Islet of Langerhans (tissue), 1 donor: Measurements from ENCODE around the gene CRB3.
A peak's percentile ranks its signal among the peaks of the same experiment; 100 is the strongest.

Source experiments
- FAIRE-seq: peaks from one replicate; lab custom pipeline; 2011; peaks lifted over from hg19 to GRCh38; lab: Jason Lieb, UNC

CRB3 gene

GRCh38 chr19:6433165-6433564 is 30.9 kb upstream of the CRB3 start:
- FAIRE-seq, result no peak

GRCh38 chr19:6433663-6434062 is 30.4 kb upstream of the CRB3 start, which contains the start of gene SLC25A41:
TSS of gene SLC25A41 (minus strand) at chr19:6433763. CDS start at chr19:6433693, 70 bp downstream.
- no peak for FAIRE-seq

GRCh38 chr19:6439743-6440142 is 24.3 kb upstream of the CRB3 start:
- FAIRE-seq, result no peak

DNA sequence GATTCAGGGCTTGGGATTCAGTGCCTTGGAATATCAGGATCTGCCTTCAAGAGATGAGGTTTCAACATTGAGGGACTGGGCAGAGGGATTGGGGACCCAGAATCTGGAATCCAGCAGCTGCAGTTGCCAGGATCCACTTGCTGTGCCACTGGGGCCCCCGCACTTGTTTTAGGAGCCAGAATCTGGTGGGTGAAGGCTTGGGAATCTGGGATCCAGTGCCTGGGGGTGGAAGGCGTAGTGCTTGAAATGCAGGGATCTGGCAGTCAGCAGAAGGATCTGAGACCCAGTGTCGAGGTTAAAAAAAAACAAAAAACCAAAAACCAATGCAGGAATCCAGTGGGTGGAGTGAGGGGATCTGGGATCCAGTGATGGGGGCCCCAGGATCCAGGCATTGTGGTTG is 23.2 kb upstream of the CRB3 start:
- no peak for FAIRE-seq

- no peak for FAIRE-seq
Measured at GRCh38 chr19:6442087-6442688, 21.9 kb upstream of the CRB3 start.

GRCh38 chr19:6443986-6444385 is 20.1 kb upstream of the CRB3 start:
- FAIRE-seq, result no peak

GRCh38 chr19:6446452-6446851 is 17.6 kb upstream of the CRB3 start:
- FAIRE-seq, result no peak

DNA sequence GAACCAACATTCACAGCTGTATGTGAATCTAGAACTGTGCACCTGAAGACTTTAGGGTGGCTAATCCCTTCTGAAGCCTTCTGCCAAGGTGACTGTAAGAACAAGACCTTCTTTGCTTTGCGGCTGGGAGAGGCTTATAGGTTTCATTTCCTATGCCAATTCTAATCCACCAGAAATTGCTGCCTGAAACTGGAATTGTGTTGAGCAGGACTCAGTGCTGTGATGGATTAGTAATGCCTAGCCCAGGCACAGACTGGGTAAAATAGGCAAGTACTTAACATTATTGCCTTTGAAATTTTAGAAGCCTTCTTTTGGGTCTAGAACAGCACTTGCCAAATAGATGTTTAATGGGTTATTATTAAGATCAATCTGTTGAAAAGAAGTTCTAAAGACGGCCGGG is 16.0 kb upstream of the CRB3 start:
- FAIRE-seq, result no peak

- FAIRE-seq, result no peak
Measured at GRCh38 chr19:6450166-6450565, 13.9 kb upstream of the CRB3 start.

DNA sequence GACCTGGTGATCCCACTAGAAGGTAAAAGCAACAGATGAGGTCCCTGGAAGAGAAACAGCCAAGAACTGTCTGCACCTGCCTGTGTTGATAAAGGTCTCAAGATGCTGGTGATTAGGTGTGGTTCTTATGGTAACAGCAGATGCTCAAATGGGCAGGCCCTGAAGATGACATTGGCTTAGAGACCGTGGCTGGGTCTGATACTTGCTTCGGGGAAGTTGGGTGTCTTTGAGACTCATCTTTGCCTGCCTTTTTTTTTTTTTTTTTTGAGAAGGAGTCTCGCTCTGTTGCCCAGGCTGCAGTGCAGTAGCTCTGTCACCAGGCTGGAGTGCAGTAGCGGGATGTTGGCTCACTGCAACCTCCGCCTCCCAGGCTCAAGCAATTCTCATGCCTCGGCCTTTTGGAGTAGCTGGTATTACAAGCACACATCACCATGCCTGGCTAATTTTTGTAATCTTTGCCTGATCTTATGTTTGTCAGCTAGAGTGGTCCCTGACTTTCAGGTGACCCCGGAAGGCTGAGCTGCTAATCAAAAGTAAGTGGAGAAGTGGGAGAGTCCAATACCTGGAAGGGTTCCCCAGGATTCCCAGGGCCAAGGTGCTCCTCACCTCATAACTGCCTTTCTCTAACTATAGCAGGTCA is 12.4 kb upstream of the CRB3 start:
- no peak for FAIRE-seq

DNA sequence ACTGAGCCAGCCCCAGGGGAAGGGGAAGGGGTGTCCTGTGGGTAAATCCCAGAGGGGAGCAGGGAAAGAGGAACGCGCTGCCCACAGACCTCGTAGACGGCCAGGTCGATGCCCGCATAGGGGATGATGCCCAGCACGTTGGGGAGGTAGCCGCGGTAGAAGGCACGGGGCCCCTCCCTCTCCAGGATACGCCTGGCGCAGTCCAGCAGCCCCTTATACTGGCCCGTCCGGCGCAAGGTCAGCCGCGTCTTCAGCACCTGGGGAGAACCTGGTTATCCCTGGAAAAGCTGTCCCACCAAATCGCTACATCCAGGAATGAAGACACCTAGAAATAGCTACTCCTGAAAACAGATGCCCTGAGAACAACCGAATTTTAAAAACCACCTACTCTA is 11.9 kb upstream of the CRB3 start:
- no peak for FAIRE-seq

GRCh38 chr19:6452899-6453298 is 11.2 kb upstream of the CRB3 start:
- FAIRE-seq, result no peak

DNA sequence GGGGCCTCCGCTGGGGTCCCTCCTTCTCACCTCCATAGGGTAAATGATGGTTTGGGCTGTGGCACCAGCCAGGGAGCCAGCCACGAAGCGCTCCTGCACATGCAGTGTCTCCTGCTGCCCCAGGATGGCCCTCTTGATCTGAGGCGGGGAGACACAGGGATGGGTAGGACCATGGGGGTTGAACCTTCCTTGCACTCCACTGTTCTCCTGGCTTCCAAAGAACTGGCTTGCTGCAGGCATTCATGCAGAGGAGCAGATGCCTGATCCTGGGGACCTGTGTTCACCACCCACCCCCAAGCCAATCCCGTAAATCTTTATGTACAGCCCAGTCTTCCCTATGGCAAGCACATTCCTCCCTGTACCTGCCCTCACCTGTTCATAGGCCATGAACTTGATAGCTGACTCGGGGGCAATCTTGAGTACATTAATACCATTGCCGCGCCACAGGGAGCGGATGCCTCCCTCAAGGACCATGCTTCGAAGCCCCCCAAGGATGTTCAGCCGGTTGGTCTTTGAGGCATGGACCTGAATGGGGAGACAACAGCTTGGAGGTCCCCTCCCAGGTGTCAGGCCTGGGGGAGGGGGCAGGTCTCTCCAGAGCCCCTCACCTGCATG is 10.0 kb upstream of the CRB3 start:
- no peak for FAIRE-seq

DNA sequence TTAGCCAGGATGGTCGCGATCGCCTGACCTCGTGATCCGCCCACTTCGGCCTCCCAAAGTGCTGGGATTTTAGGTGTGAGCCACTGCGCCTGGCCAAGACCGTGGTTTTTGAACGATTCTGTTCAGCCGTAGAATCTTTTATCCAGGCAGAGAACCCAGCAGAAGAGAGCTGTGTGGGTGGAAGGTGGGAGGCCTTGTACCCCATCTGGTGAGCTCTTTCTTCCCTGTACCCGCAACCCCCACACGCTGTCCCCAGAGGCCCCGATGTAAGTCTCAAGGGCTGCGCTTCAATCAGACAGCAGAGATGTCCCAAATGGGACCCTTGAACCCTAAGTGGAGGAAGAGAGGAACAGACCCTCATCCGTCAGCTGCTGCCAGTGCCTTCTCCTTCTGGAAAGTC is 8.1 kb upstream of the CRB3 start:
- FAIRE-seq, result no peak

DNA sequence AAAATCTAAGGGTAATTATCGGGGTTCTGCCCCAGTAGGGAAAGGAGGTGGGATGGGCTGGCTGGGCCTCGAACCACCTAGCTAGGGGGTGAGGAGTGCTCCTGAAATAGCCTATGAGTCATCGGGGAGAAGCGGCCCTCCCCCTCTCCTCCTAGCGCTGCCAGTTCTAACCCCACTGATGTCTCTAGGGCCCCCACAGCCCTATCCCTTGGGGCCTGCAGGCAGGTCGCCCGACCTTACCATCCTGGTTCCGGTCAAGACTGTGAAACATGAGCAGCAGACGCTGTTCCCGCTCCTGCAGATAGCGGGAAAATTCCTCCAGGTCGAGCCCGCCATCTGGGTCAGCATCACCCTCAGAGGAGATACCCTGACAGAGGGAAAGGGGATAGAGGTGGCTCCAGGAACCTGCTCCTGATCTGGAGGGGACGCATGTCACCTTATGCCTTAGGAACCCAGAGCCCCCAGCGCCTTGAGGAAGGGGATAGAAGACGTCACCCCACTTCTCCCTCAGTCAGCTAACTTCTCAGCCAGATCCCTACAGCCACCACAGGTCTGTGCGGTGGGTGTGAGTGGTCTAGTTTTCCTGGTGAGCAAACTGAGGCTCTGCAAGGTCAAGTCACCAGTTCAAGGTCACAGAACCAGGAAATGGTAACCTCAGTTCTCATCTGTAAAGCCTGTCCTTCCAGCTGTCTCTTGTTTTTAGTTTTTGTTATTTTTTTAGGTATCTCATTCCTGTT is 5.9 kb upstream of the CRB3 start:
- no peak for FAIRE-seq

DNA sequence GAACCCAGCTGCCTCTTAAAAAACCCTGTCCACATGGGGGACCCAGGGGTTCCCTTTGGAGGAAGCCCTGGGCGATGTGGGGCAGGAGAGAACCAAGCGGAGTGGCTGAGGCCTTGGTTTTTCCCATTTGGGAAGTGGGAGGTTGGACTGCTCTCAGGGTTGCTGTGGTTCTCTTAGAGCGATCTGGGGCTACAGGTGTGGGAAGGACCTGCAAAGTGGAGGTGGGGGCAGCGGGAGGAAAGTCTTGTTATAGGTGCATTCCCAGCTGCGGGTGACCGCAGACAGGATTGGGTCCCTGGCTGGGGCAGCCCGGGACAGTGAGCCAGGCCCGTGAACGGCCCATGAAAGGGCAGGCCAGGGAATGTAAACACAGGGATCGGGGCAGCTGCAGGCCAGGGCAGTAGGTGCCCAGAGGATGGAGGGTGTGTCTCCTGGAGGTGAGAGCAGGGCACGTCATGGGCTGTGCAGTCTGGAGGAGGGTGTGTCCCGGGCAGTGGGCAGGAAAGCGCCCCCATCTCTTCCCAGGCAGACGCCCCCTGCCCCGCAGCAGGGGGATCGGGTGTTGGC is 5.3 kb upstream of the CRB3 start:
- FAIRE-seq, result no peak

DNA sequence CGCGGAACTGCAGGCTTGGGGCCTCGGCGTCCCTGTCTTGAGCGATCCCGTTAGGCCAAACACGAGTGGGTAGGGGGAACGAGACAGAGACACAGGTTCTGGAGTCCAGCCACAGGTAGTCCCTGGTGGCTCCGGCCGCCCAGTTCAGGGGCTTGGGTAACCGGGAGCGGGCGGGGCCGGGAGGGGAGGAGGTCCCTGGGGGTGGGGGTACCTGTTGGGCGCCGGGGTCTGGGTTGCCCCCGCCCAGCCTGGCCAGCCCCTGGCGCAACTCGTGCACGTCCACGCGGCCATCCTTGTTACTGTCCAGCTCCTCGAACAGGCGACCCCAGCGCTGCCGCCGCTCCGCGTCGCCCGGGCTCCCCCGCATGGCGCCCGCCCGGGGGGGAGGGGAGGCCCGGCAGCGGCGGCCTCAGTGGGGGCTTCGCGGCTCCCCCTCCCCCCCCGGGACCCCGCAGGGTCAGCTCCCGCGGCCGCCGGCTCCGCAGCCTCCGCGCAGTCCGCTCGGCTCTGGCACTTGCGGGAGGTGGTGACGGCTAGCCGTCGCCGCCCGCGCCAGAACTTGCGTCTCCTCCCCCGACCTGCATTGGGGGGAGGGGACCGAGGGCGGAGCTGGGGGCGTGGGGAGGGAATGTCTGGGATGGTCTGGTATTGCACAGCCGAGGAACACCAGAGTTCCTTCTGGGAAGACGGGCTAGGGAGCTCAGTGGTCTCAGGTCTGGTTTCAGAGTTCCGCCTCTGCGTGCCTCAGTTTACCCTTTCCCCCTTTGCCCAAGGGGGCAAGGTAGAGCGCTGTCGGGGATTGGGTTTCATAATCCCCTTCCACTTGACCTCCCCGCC is 4.6 kb upstream of the CRB3 start, which contains the start of gene SLC25A23:
Gene SLC25A23, minus strand, starts transcription at position 531 of the 837 bp plus-strand sequence. Its CDS starts 164 bp downstream, at position 367.
- no peak for FAIRE-seq

- FAIRE-seq, result peak; percentile 58
Measured at GRCh38 chr19:6460099-6460884, 3.8 kb upstream of the CRB3 start.

GRCh38 chr19:6465006-6465405 is 935 bp downstream of the CRB3 start:
- no peak for FAIRE-seq

DNA sequence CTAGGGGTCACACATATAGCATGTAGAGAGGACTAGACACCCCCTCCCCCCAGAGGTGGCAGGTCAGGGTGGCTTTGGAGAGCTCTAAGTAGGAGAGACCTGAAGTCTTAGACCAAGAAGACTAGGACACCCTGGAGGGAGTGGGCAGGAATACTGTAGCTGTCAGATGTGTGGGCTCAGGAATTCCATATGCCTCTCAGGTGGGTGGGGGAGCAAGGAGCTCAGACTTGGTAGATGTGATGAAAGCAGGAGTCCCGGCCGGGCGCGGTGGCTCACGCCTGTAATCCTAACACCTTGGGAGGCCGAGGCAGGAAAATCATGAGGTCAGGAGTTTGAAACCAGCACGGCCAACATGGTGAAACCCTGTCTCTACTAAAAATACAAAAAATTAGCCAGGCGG is 1.6 kb downstream of the CRB3 start:
- FAIRE-seq, result no peak
